GM18505 (cell line): ENCODE results near the gene CRELD2.

Source experiments
- ATAC-seq: cut with Tn5 transposase; IDR thresholded peaks from one replicate; pipeline ENCODE4 v1.9.1; 2021; ENCODE audit not compliant: unreplicated experiment
- POLR2A ChIP-seq: IDR thresholded peaks from 4 replicates; pipeline ENCODE4 v1.6.1; 2011; ENCODE audit warnings: borderline replicate concordance; ENCODE audit not compliant: insufficient read depth, insufficient read length; ENCODE audit errors: extremely low read depth

Gene CRELD2

GRCh38 chr22:49899530-49899929, 18.9 kb upstream of the CRELD2 start:
- no peak for ATAC-seq
- no peak for TF ChIP-seq POLR2A

DNA sequence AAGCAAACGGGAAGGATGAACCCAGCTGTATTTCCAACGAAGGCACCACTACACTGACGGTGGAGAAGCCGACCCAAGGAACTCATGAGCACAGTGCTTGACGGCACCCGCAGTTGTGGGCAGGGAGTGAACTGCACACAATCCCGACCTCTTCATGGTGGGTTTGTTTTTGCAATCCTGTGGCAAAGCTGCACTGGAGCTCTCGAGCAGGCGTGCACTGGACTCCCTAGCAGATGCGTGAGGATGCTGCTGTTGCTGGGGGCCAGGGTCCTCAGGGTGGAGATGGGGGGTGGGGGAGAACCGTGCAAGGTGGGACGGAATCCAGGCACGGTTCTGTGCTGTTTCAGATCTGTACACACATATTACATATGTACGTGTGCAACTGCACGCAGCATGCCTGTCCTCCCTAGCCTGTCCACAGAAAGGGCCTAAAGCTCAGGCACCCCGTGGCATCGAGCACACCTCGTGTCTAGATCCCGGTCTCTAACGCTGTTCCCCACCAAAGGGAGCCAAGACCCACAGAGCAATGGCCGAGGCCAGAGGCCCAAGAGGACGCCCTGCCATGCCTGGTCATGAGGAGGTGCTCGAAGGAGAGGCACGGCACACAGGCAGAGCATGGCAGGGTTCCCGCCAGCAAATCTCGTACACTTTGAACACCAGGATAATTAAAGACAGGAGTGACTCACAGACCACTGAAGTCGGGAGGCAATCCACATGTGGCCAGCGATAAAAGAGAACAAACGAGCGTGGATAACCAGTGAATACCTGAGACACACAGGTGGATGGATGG, 17.8 kb upstream of the CRELD2 start:
- TF ChIP-seq POLR2A: no peak
- no peak for ATAC-seq

DNA sequence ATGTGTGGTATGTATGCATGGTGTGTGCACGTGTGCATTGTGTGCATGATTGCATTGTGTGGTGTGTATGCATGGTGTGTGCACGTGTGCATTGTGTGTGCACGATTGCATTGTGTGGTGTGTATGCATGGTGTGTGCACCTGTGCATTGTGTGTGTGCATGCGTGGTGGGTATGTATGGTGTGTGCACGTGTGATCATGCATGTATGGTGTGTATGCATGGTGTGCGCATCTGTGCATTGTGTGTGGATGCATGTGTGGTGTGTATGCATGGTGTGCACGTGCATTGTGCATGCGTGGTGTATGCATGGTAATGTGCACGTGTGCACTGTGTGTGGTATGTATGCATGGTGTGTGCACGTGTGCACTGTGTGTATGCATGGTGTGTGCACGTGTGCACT, 17.0 kb upstream of the CRELD2 start:
- TF ChIP-seq POLR2A: no peak
- no peak for ATAC-seq

DNA sequence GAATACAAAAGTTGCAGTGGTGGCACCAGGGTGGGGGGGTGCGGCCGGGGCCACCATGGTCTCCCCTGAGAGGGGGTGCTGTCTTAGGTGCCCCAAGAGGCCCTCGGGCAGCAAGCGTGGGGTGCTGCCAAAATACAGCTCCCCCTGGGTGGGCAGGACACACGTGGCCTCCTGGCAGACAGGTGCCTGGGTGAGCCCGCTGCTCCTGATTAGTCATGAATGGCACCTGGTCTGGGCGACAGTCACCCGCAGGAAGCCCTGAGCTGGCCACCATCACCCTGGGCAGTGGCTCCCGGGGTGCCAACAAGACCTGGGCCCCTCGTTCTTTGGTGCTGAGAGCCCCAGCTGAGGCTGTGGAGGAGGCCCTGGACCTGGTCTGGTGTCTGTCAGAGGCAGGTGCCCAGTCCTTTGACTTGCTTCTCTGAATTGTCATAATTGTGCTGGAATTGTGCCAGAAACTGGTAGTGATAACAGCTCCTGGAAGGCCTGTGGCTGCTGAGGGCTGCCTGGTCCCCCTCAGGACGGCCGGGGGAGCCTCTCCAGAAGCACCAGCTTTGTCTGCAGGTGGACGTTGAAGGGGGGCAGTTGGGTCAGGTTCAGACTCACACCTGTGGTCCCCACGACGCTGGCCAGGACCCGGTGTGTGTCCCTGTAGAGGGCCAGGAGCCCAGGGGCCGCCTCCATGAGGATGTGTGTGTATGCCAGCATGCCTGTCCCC, 15.0 kb upstream of the CRELD2 start:
- no peak for ATAC-seq
- no peak for TF ChIP-seq POLR2A

- TF ChIP-seq POLR2A: no peak
- ATAC-seq: no peak
Measured at GRCh38 chr22:49904040-49904369, 14.4 kb upstream of the CRELD2 start.

DNA sequence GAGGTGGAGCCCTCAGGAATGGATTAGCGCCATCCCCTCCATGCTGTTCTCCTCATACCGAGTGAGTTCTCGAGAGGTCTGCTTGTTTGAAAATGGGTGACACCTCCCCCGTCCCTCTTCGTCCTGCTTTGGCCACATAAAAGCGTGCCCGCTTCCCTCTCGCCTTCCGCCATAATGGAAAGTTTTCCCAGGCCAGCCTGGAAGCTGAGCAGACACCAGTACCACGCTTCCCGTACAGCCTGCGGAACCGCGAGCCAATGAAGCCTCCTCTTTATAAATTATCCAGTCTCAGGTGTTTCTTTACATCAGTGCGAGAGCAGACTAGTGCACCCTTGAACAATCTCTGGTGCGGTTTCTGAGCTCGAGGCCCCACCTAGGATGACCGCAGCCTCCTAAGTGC, 13.0 kb upstream of the CRELD2 start:
- no peak for ATAC-seq

DNA sequence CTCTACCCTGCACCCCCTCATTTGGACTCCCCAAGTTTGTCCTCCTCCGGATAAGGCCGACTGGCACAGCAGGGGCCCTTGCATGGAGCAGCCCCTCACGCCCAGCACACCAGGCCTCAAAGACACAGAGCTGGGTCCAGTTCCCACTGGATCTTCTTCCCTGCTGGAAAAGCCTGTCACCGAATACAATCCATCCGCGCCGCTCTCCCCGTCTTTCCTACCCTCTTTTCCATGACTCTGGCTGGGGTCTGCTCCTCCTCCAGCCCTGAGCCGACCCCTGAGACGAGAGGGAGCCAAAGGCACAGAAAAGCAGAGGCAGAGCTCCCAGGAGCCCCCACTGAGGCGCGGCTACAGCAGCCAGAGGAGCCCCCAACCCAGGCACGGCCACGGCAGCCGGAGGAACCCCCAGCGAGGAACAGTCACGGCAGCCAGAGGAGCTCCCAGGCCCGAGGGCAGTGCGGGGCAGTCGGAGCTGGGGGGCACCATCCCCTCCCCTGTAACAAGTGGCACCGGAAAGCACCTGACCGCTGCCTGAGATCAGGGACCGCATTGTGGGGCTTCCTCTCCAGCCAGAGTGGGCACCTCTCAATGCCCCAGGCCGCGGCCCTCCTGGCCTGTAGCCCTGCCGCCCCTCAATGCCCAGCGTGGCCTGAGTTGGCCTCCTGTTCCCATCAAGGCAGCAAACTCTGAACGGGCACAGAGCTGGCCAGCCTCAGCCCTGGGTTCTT, 12.2 kb upstream of the CRELD2 start:
- no peak for ATAC-seq

More for the DNA sequence above, 13.0 kb upstream of the CRELD2 start:
- TF ChIP-seq POLR2A: no peak

GRCh38 chr22:49906799-49907290, 11.6 kb upstream of the CRELD2 start:
- ATAC-seq: no peak
- no peak for TF ChIP-seq POLR2A

More for the DNA sequence above, 12.2 kb upstream of the CRELD2 start:
- no peak for TF ChIP-seq POLR2A

DNA sequence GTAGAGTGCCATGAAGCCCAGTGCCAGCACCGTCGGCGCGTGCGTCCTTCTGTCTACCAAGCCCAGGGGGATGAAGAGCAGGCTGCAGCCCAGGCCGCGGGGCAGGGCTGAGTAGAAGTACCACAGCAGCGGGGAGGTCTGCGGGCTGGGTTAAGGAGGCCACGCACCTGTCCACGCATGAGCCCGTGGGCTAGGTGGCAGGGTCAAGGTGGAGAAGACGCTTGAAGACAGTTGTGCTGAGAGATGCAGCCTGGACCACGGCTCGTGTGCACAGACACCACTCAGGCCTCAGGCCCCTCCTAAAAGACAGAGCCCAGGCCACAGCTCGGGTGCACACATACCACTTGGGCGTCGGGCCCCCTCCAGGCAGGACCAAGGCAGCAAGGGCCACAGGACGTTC, 10.6 kb upstream of the CRELD2 start:
- ATAC-seq: no peak
- no peak for TF ChIP-seq POLR2A

- no peak for TF ChIP-seq POLR2A
Measured at GRCh38 chr22:49909476-49910205, 8.8 kb upstream of the CRELD2 start.

GRCh38 chr22:49910229-49911155, 7.9 kb upstream of the CRELD2 start:
- no peak for ATAC-seq
- no peak for TF ChIP-seq POLR2A

More at GRCh38 chr22:49909476-49910205, 8.8 kb upstream of the CRELD2 start:
- no peak for ATAC-seq
